PC-3 (cell line): ENCODE measurements around the gene KCNH3. TPM values are rescaled to one million over a fixed set of nuclear protein-coding genes. Genes with fewer than 3 reads are reported as not detected.
"Not testable (repeated sequence)": the region's sequence is repeated elsewhere in the genome, so short reads cannot be mapped to it uniquely, and the experiment has no call there.

ENCODE experiments used
- ATAC-seq: fragments of 200-7000 bp; cut with Tn5 transposase; 2 replicates; pipeline ENCODE4 v1.9.1; 2020; ENCODE audit warnings: mild to moderate bottlenecking, moderate library complexity
- BruUV-seq: library from RNA; stranded (reverse); fragments of 400-500 nt; replicated peaks from 2 replicates; lab custom pipeline; 2021; lab: Mats Ljungman, UMichigan
- CTCF ChIA-PET: fragments of 300-600 bp; sonication (Branson Sonifier 250); formaldehyde crosslinking; loops from one replicate; lab custom pipeline; 2022; ENCODE audit warnings: antibody characterized with exemption; lab: Charles Lee
- POLR2A ChIA-PET: fragments of 300-600 bp; sonication (Branson Sonifier 250); formaldehyde crosslinking; loops from one replicate; lab custom pipeline; 2022; ENCODE audit warnings: antibody characterized with exemption; ENCODE audit not compliant: unreplicated experiment; lab: Charles Lee
- DNase-seq: peaks from one replicate; pipeline ENCODE4 v3.0.0-alpha.2; 2015
- H2AFZ ChIP-seq: fragments of 300-600 bp; sonication (generic); 2 replicates; pipeline ENCODE4 v1.6.0; 2016; ENCODE audit warnings: antibody characterized with exemption, low read length
- H3F3A ChIP-seq: fragments of 300-600 bp; sonication (generic); one replicate; pipeline ENCODE4 v1.6.0; 2017; ENCODE audit warnings: antibody characterized with exemption, low read length, control low read depth, mild to moderate bottlenecking; ENCODE audit not compliant: unreplicated experiment
- H3K27ac ChIP-seq: fragments of 300-600 bp; sonication (generic); 2 replicates; pipeline ENCODE4 v1.5.1; 2016; ENCODE audit warnings: mild to moderate bottlenecking, low read length
- H3K27me3 ChIP-seq: fragments of 300-600 bp; sonication (generic); 2 replicates; pipeline ENCODE4 v1.6.1; 2016; ENCODE audit warnings: low read length, mixed read lengths
- H3K36me3 ChIP-seq: fragments of 300-600 bp; sonication (generic); 2 replicates; pipeline ENCODE4 v1.6.1; 2016; ENCODE audit warnings: low read depth, mixed run types, low read length, mixed read lengths
- H3K4me1 ChIP-seq: fragments of 300-600 bp; sonication (generic); 2 replicates; pipeline ENCODE4 v1.5.1; 2016; ENCODE audit warnings: low read length; ENCODE audit not compliant: insufficient read depth
- H3K4me2 ChIP-seq: fragments of 300-600 bp; sonication (generic); 2 replicates; pipeline ENCODE4 v1.6.0; 2016; ENCODE audit warnings: low read length
- H3K4me3 ChIP-seq: fragments of 300-600 bp; sonication (generic); 2 replicates; pipeline ENCODE4 v1.5.1; 2016; ENCODE audit warnings: mild to moderate bottlenecking, low read length, mixed read lengths
- H3K79me2 ChIP-seq: fragments of 300-600 bp; sonication (generic); 2 replicates; pipeline ENCODE4 v1.6.1; 2017; ENCODE audit warnings: low read length, mixed read lengths
- H3K9ac ChIP-seq: fragments of 300-600 bp; sonication (generic); 2 replicates; pipeline ENCODE4 v1.6.0; 2016; ENCODE audit warnings: mild to moderate bottlenecking, low read length
- H3K9me2 ChIP-seq: fragments of 300-600 bp; sonication (generic); replicated peaks from 2 replicates; pipeline ENCODE4 v1.6.1; 2016; ENCODE audit warnings: mixed run types, low read length, mixed read lengths
- H3K9me3 ChIP-seq: fragments of 300-600 bp; sonication (generic); 2 replicates; pipeline ENCODE4 v1.6.1; 2016; ENCODE audit warnings: low read length, mixed read lengths
- H4K20me1 ChIP-seq: fragments of 300-600 bp; sonication (generic); 2 replicates; pipeline ENCODE4 v1.6.1; 2016; ENCODE audit warnings: low read length, mixed read lengths
- CTCF ChIP-seq: fragments of 300-600 bp; sonication (generic); conservative IDR thresholded peaks from 2 replicates; pipeline ENCODE4 v1.5.1; 2017; ENCODE audit warnings: antibody characterized with exemption, low read depth, mild to moderate bottlenecking, low read length
- EZH2 ChIP-seq: fragments of 300-600 bp; sonication (generic); IDR thresholded peaks from one replicate; pipeline ENCODE4 v1.6.1; 2017; ENCODE audit warnings: antibody characterized with exemption, mild to moderate bottlenecking, low read length; ENCODE audit not compliant: unreplicated experiment
- EZH2phosphoT487 ChIP-seq: fragments of 300-600 bp; sonication (generic); IDR thresholded peaks from 2 replicates; pipeline ENCODE4 v1.6.1; 2018; ENCODE audit warnings: mild to moderate bottlenecking, antibody characterized with exemption, low read length, borderline replicate concordance
- intact Hi-C: fragments of 100-400 bp; cut with micrococcal nuclease; formaldehyde crosslinking; loops from 2 replicates; pipeline ENCODE4 v1.9.0; 2023
- total RNA-seq: library from RNA; depleted of rRNA; stranded (reverse); fragments of >200 nt; gene quantifications from 2 replicates; pipeline ENCODE4 v1.2.3, GENCODE V29; 2014

The KCNH3 gene
- total RNA-seq, 1 experiment from 2014 or later, result 0.07 TPM

GRCh38 chr12:49599961-49600360 is 61.1 kb downstream of the KCNH3 start:
- Histone ChIP-seq H3K9me2 (no peaks in the 10 kb centered on the region), H3K4me3 (no peak overlapping the region), H2AFZ (no peak overlapping the region), H3F3A (no peaks in the 10 kb centered on the region), H3K9ac (no peak overlapping the region), H3K4me1 (no peaks in the 10 kb centered on the region), H3K27ac (no peak overlapping the region), H3K27me3 (no peaks in the 10 kb centered on the region), H3K79me2 (no peaks in the 10 kb centered on the region), H3K4me2 (no peak overlapping the region), H3K36me3 (no peaks in the 10 kb centered on the region), H4K20me1 (no peaks in the 10 kb centered on the region; the same call in 1 of the 2 replicates), H3K9me3 (no peaks in the 10 kb centered on the region)
- BruUV-seq, result no TSS peak
- ChIA-PET POLR2A (no interaction called here), CTCF (no interaction called here)
- DNase-seq (no peak), ATAC-seq (no peak)
- intact Hi-C loops, result no loop called here
- TF ChIP-seq EZH2phosphoT487, result no peak
- TF ChIP-seq EZH2, result no peak

- TF ChIP-seq EZH2, result no peak
- no peak for TF ChIP-seq EZH2phosphoT487
- TF ChIP-seq CTCF, result no peak
- DNase-seq (no peak), ATAC-seq (no peak)
- H3K9me2 ChIP-seq, result no peaks in the 10 kb centered on the region
- H3K9ac ChIP-seq, result no peak overlapping the region
- H3K4me2 ChIP-seq, result no peak overlapping the region
- no peak overlapping the region for H3K4me3 ChIP-seq
- no peaks in the 10 kb centered on the region for H3K79me2 ChIP-seq
- ChIA-PET CTCF (no interaction called here), POLR2A (no interaction called here)
- no TSS peak for BruUV-seq
- H2AFZ ChIP-seq, result no peak overlapping the region
- H3K9me3 ChIP-seq, result no peaks in the 10 kb centered on the region
- H3K36me3 ChIP-seq, result no peaks in the 10 kb centered on the region
- no peaks in the 10 kb centered on the region for H3F3A ChIP-seq
- no peaks in the 10 kb centered on the region for H3K27me3 ChIP-seq
- no peaks in the 10 kb centered on the region; the same call in 1 of the 2 replicates for H4K20me1 ChIP-seq
- intact Hi-C loops, result no loop called here
- no peaks in the 10 kb centered on the region for H3K4me1 ChIP-seq
- H3K27ac ChIP-seq, result no peak overlapping the region
These were observed 64.9 kb downstream of the KCNH3 start for GRCh38 chr12:49603721-49604120.

- Histone ChIP-seq H3K4me3 (no peak overlapping the region), H3K4me1 (no peaks in the 10 kb centered on the region), H3K27me3 (no peaks in the 10 kb centered on the region), H3K36me3 (no peaks in the 10 kb centered on the region), H3K79me2 (no peaks in the 10 kb centered on the region), H3K9me2 (no peaks in the 10 kb centered on the region), H3F3A (no peaks in the 10 kb centered on the region), H2AFZ (no peak overlapping the region), H3K9me3 (no peaks in the 10 kb centered on the region), H4K20me1 (no peaks in the 10 kb centered on the region; the same call in 1 of the 2 replicates), H3K9ac (no peak overlapping the region), H3K4me2 (no peak overlapping the region), H3K27ac (no peak overlapping the region)
- ATAC-seq (no peak), DNase-seq (no peak)
- CTCF ChIA-PET, result no interaction called here
- POLR2A ChIA-PET, result no interaction called here
- TF ChIP-seq EZH2 (no peak), CTCF (no peak), EZH2phosphoT487 (no peak)
- intact Hi-C loops, result no loop called here
- no TSS peak for BruUV-seq
These were observed 66.0 kb downstream of the KCNH3 start for GRCh38 chr12:49604856-49605255.

- H4K20me1 ChIP-seq, ATAC-seq, H2AFZ ChIP-seq, H3K27ac ChIP-seq, H3K9ac ChIP-seq, BruUV-seq, H3K9me2 ChIP-seq, CTCF ChIA-PET, H3K4me1 ChIP-seq, intact Hi-C loops, H3F3A ChIP-seq, H3K36me3 ChIP-seq, H3K27me3 ChIP-seq, DNase-seq, H3K79me2 ChIP-seq, POLR2A ChIA-PET, H3K4me2 ChIP-seq, H3K9me3 ChIP-seq, H3K4me3 ChIP-seq: not testable (repeated sequence)
These were observed 66.7 kb downstream of the KCNH3 start, which contains the start of gene FAM186B for GRCh38 chr12:49605539-49605938. Gene FAM186B, minus strand, starts transcription at chr12:49605639. Its CDS starts 162 bp downstream, at chr12:49605477.
